GM12864 (cell line): ENCODE results near the gene TOM1L1.

Experiments
- DNase-seq: peaks from one replicate; pipeline ENCODE4 v3.0.0-alpha.2; 2011; ENCODE audit warnings: low read depth
- H3K4me3 ChIP-seq: 2 replicates; pipeline ENCODE4 v1.5.1; 2011; ENCODE audit warnings: mild to moderate bottlenecking, low read depth, low read length, control low read depth
- CTCF ChIP-seq: IDR thresholded peaks from 2 replicates; pipeline ENCODE4 v1.5.1; 2011; ENCODE audit warnings: low read depth, mild to moderate bottlenecking, moderate library complexity, low read length, control low read depth, inconsistent platforms; ENCODE audit errors: missing control alignments

The TOM1L1 gene

GRCh38 chr17:54991567-54991966 lies 90.9 kb downstream of the TOM1L1 start:
- no peak for TF ChIP-seq CTCF
- DNase-seq, result no peak
- H3K4me3 ChIP-seq, result no peak overlapping the region

- DNase-seq, result peak; percentile 13
- no peak overlapping the region for H3K4me3 ChIP-seq
- TF ChIP-seq CTCF, result peak; percentile 43
These were observed 92.4 kb downstream of the TOM1L1 start for GRCh38 chr17:54992797-54993639.

GRCh38 chr17:54996441-54996840 lies 95.8 kb downstream of the TOM1L1 start:
- TF ChIP-seq CTCF, result no peak
- DNase-seq, result no peak
- H3K4me3 ChIP-seq, result no peak overlapping the region

- no peak for TF ChIP-seq CTCF
- DNase-seq, result no peak
- no peak overlapping the region for H3K4me3 ChIP-seq
These were observed 101.8 kb downstream of the TOM1L1 start for GRCh38 chr17:55002458-55002857.

GRCh38 chr17:55004484-55004883 lies 103.8 kb downstream of the TOM1L1 start:
- no peak for DNase-seq
- H3K4me3 ChIP-seq, result no peak overlapping the region
- no peak for TF ChIP-seq CTCF

GRCh38 chr17:55005520-55005919 lies 104.9 kb downstream of the TOM1L1 start:
- H3K4me3 ChIP-seq, result no peak overlapping the region
- TF ChIP-seq CTCF, result peak; percentile 48
- DNase-seq, result no peak
